EH (cell line): ENCODE measurements around the gene PALMD.

ENCODE experiments used
- DNase-seq: peaks from one replicate; pipeline ENCODE4 v3.0.0-alpha.2; 2015; ENCODE audit warnings: low read depth

Gene PALMD, protein sequence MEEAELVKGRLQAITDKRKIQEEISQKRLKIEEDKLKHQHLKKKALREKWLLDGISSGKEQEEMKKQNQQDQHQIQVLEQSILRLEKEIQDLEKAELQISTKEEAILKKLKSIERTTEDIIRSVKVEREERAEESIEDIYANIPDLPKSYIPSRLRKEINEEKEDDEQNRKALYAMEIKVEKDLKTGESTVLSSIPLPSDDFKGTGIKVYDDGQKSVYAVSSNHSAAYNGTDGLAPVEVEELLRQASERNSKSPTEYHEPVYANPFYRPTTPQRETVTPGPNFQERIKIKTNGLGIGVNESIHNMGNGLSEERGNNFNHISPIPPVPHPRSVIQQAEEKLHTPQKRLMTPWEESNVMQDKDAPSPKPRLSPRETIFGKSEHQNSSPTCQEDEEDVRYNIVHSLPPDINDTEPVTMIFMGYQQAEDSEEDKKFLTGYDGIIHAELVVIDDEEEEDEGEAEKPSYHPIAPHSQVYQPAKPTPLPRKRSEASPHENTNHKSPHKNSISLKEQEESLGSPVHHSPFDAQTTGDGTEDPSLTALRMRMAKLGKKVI

GRCh38 chr1:99645699-99646531 is at the start of gene PALMD:
Gene PALMD (plus strand): TSS chr1:99646113. CDS start chr1:99646318, 205 bp downstream.
- DNase-seq: peak; percentile 33

DNA sequence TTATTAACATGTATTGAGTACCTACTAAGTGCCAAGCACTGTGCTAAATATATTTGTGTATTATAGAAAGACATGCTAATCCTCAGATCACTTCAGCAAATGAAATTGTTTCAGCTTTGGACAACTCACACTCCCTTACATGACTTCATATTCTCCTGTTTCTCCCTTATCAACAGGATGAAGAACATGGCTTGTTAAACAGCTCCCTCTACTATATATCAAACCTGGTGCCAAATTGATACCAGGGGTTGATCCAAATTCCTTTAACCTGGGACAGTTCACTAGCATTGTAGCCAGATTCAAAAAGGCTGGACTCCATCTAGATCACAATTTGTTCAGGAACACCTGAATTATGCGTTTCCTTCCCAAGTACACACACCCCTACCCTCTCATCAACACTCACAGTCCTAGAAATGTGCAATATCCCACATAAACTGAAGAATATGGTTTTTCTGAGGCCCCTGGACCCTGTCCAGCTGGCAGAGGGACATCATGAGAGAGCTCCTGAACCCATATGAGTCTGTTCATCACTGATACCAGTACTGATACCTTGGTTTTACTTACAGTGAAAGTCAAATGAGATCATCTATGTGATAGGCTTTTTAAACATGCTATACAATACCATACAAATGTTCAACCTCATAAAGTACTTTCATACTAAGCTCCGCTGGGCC is 47.0 kb upstream of the PALMD start:
- no peak for DNase-seq

DNA sequence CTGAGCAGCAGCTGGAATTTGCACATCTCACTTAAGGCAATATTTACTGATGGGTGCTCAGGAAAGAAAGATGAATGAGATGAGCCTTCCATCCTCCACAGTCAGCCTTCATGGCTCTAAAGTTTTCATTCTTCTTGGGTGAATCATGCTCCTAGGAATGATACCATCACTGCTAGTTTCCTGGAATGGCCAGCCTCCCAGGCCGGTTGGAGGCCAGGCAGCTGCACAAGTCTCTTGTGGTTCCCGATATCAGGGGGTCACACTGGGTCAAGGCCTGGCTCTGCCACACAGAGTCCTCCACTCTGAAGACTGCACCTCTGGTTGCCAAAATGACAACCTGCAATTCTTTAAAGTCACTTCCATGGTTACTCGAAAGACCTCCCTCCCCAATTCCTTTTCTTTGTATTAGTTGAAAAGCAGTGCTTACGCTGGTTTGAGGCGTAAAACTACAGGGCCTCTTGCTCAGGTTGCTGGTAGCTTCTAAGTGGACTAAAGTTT is 46.2 kb upstream of the PALMD start:
- peak; percentile 96 for DNase-seq

GRCh38 chr1:99600782-99601181 is 45.1 kb upstream of the PALMD start:
- DNase-seq: peak; percentile 64

DNA sequence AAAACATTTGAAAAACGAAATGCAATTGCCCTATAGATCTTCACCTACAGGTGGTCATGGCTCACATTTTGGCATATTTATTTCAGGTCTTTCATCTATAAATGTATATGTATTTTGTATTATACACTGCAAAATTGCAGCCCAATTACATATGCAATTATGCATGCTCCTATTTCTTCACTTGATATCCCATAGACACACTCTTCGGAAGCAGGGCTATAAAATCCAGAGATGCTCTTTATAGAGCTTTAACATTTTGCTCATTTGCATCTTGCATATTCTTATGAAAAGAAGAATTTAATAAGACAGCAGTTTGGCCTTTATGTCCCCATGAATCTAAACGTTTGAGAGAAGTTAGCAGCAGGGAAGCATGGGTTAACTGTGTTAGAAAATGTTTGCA is 44.7 kb upstream of the PALMD start:
- DNase-seq: no peak

DNA sequence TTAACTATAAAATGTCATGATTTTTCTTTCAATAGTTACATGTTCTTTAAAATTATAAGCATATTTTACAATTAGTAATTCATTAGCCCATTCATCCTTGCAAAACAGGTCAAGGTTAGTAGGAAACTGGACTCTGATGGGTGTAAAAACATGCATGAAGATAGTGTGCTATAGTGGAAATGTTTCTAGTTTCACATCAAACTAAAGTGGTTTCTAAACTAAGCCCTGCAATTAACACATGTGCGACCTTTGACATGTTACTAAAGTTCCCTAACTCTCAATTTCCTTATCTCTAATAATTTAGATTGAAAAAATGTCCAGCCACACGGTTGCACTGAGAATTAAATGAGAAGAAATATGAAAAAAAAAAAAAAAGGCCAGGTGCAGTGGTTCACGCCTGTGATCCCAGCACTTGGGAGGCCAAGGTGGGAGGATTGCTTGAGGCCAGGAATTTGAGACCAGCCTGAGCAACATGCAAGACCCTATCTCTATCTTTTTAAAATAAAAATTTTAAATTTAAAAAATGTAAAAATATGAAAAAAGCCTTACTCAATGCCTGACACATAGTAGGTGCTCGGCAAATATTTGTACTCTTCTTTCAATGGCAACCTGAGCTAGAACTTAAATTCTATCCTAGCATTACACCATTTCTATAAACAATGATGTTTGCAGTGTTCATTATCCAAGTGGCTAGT is 44.1 kb upstream of the PALMD start:
- DNase-seq: no peak

GRCh38 chr1:99602404-99602969 is 43.4 kb upstream of the PALMD start:
- DNase-seq: no peak

GRCh38 chr1:99603699-99604560 is 42.0 kb upstream of the PALMD start:
- DNase-seq: peak; percentile 60

DNA sequence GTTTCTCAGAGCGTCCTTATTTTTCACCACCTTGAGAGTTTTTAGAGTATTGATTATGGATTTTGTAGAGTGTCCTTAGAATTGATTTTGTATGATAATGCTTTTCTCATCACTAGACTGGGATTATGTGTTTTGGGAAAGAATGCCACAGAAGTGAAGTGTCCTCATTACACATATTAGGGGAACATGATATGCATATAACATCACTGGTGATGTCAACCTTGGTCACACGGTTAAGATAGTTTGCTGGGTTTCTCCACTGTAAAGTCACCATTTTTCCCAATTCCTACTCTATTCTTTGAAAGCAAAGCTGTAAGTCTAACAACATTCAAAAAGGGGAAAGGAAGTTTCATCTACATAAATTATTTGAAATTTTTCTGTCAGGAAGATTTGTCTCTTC is 39.6 kb upstream of the PALMD start:
- peak; percentile 29 for DNase-seq

GRCh38 chr1:99607590-99607989 is 38.3 kb upstream of the PALMD start:
- DNase-seq: no peak

DNA sequence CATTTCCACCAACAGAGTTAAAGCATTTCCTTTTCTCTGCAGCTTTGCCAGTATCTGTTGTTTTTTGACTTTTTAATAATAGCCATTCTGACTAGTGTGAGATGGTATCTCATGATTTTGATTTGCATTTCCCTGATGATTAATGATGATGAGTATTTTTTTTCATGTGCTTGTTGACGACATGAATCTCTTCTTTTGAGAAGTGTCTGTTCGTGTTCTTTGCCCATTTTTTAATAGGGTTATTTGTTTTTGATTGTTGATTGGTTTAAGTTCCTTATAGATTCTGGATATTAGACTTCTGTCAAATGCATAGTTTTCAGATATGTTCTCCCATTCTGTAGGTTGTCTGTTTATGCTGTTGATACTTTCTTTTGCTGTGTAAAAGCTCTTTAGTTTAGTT is 37.9 kb upstream of the PALMD start:
- no peak for DNase-seq

DNA sequence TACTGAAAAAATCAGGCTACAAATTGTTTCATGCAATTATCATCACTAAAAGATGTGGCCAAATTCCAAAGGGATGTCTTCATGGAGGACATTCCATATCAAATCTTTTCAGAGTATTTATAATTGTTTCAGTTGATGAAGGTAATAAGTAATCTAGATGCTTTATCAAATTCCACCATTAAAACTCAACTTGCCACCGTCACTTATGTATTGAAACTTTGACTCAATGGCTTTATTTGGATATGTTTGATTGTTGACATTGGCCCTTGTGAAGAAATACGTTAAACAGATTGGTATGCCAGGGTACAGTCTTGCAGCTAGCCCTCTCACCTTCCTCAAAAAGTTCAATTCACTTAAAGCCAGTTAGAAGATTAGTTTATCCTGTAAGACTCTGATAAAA is 32.2 kb upstream of the PALMD start:
- DNase-seq: peak; percentile 73

DNA sequence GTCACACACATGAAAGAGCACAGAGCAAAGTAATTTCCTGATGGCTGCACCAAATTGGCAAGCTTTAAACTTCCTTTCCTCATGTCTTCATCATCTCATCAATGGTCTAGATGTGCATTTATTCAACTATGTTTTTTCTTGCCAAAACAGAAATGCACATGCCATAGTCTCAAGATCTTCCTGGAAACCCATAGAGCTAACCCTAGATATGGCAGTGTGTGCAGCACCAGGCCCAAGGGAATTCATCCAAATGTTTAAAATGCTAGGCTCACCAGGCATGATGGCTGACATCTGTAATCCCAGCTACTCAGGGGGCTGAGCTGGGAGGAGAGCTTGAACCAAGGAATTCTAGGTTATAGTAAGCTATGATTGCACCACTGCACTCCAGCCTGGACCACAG is 31.2 kb upstream of the PALMD start:
- no peak for DNase-seq

- DNase-seq: no peak
Measured at GRCh38 chr1:99619583-99619982, 26.3 kb upstream of the PALMD start.

DNA sequence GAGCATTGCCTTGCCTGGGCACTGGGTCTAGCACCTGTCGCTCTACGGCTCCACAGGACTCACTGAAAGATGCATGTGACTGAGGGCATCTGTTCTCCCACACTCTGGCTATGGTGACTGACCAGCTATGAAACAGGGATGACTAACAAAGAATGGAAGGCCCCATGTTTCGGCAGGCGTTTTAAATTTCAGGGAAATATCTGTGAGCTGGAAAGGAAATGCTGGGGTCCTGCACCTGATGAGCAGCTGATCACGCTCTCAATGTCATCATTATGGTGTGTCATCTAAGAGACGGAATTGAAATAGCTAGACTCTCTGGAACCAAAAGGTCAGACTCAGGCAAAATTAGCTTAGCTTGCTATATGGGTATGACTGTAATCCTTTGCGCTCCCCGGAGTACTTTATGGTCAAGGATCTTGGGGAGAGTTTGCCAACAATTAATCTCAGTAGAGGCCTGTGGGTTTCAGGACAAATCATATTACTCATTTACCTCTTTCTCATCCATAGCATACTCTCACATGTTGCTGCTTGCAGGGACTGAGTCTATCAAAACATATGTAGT is 24.5 kb upstream of the PALMD start:
- no peak for DNase-seq

GRCh38 chr1:99622702-99623347 is 23.1 kb upstream of the PALMD start:
- no peak for DNase-seq

GRCh38 chr1:99623554-99623953 is 22.4 kb upstream of the PALMD start:
- DNase-seq: no peak

DNA sequence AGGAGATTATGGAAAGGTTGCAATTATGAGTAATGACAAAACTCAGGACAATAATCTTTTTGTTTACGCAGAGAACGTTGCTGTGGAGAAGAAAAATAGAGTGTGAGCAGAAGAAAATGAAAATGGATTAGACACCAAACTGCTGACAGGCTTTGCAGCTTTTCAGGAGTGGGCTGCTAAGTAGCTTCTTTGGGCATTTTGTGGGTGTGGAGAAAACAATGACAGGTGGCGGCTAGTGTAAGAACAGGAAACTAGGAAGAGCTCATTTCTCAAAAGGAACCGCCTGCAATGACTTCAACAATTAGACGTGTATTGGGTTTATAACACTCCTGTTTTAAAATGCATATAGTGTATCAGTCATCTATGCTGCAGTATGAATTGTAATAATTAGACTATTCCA is 18.3 kb upstream of the PALMD start:
- DNase-seq: no peak

GRCh38 chr1:99629164-99629563 is 16.7 kb upstream of the PALMD start:
- DNase-seq: no peak
